Smooth muscle cell of the coronary artery (primary cell): Measurements from ENCODE around the gene RFX8. TPM values are rescaled to one million over a fixed set of nuclear protein-coding genes. Genes with fewer than 3 reads are reported as not detected.

Source experiments
- total RNA-seq: library from RNA; depleted of rRNA; stranded (reverse); fragments of >200 nt; gene quantifications from 2 replicates; pipeline ENCODE4 v1.2.3, GENCODE V29; 2014; ENCODE audit warnings: low replicate concordance

RFX8 gene
- total RNA-seq = 0.30 and 2.8 TPM in 2 replicates

GRCh38 chr2:101474731-101475384 lies at the start of gene RFX8:
Gene RFX8 (minus strand): TSS chr2:101475112. CDS start chr2:101466848, 8,264 bp downstream.

GRCh38 chr2:101387151-101387834 lies 87.6 kb downstream of the RFX8 start, which contains the start of gene CREG2:
Gene CREG2 (minus strand): TSS chr2:101387503. CDS start chr2:101387457, 46 bp downstream.

Other genes starting within 250 kb of the RFX8 start
- 9.6 and 12.1 TPM in 2 replicates for gene CNOT11, start 222.2 kb downstream of the RFX8 start, total RNA-seq
- gene RNF149, start 166.4 kb downstream of the RFX8 start, total RNA-seq = 24.6 and 31.4 TPM in 2 replicates
- under 0.01 TPM in 2 replicates for gene CREG2, start 87.6 kb downstream of the RFX8 start, total RNA-seq
- 162 and 312 TPM in 2 replicates for gene MAP4K4, start 222.6 kb upstream of the RFX8 start, total RNA-seq